ENCODE data around the gene LRRC27. TPM values are rescaled to one million over a fixed set of nuclear protein-coding genes. Genes with fewer than 3 reads are reported as not detected.

Gene LRRC27
- total and polyA plus RNA-seq, 2 of the 4 experiments (the other 2 are of a cell fraction), result 3.8 to 5.3 TPM

- CTCF ChIA-PET, result no interaction called here
- no peak overlapping the region for H4K91ac ChIP-seq (ENCODE audit: insufficient read depth, low read depth, low read length)
- no peak overlapping the region for H3K23ac ChIP-seq (ENCODE audit: low read depth, low read length)
- ATAC-seq (ENCODE audit: low read depth), result no peak
- H2AFZ ChIP-seq (replicated peaks; ENCODE audit: low read length, poor library complexity), result no peak overlapping the region
- H2AK9ac ChIP-seq (replicated peaks; ENCODE audit: low read depth, low read length, poor library complexity), result no peak overlapping the region
- POLR2A ChIA-PET (ENCODE audit: unreplicated experiment), result no interaction called here
- H3K9me3 ChIP-seq (ENCODE audit: control insufficient read depth, insufficient read depth, low read length), result no peaks in the 10 kb centered on the region
- no peaks in the 10 kb centered on the region for H3K27me3 ChIP-seq (ENCODE audit: control insufficient read depth, insufficient read depth, low read length)
- no peaks in the 10 kb centered on the region for H3K9me1 ChIP-seq (ENCODE audit: insufficient read depth, low read length)
- no peak overlapping the region for H3K4me3 ChIP-seq (ENCODE audit: insufficient read depth, low read depth, low read length)
- no peak overlapping the region for H4K5ac ChIP-seq (ENCODE audit: low read depth, low read length)
- no peaks in the 10 kb centered on the region for H3K79me1 ChIP-seq (ENCODE audit: low read depth in 1 of 2, low read length in 2 of 2)
- TF ChIP-seq MXI1 (IDR thresholded peaks at IDR 0.05; ENCODE audit: borderline replicate concordance, low read depth, low read length), result no peak
- no peak for TF ChIP-seq BHLHE40 (IDR thresholded peaks at IDR 0.05; ENCODE audit: low read depth, low read length)
- TF ChIP-seq CHD1 (IDR thresholded peaks at IDR 0.05; ENCODE audit: low read depth, low read length), result no peak
- TF ChIP-seq ELK1 (IDR thresholded peaks at IDR 0.05; ENCODE audit: borderline replicate concordance, low read depth, low read length), result no peak
- no peak for TF ChIP-seq USF2 (IDR thresholded peaks at IDR 0.05; ENCODE audit: low read depth, low read length)
- no peak for TF ChIP-seq FOS (IDR thresholded peaks at IDR 0.05; ENCODE audit: low read depth, low read length)
- no peak for TF ChIP-seq MAFK (IDR thresholded peaks at IDR 0.05; ENCODE audit: low read depth, low read length)
- no peak for TF ChIP-seq RCOR1 (IDR thresholded peaks at IDR 0.05; ENCODE audit: insufficient replicate concordance, low read length)
- no peak for TF ChIP-seq RFX5 (IDR thresholded peaks at IDR 0.05; ENCODE audit: low read depth, low read length)
- TF ChIP-seq MAZ (IDR thresholded peaks at IDR 0.05; ENCODE audit: borderline replicate concordance, low read depth, low read length), result no peak
- no peak for TF ChIP-seq POLR2A (IDR thresholded peaks at IDR 0.05; ENCODE audit: low read depth, low read length)
- TF ChIP-seq NFE2L2 (IDR thresholded peaks at IDR 0.05; ENCODE audit: low read depth, low read length), result no peak
- TF ChIP-seq CTCF (conservative IDR thresholded peaks at IDR 0.05; ENCODE audit: low read depth, low read length), result no peak
- TF ChIP-seq RAD21 (IDR thresholded peaks at IDR 0.05; ENCODE audit: low read length), result no peak
- no peak for TF ChIP-seq SMC3 (IDR thresholded peaks at IDR 0.05; ENCODE audit: low read depth, low read length)
- no peak for TF ChIP-seq CEBPB (IDR thresholded peaks at IDR 0.05; ENCODE audit: low read depth, low read length)
- H3K27ac ChIP-seq (ENCODE audit: insufficient read depth, low read length), result no peak overlapping the region
- H2BK15ac ChIP-seq (ENCODE audit: low read depth, low read length), result no peak overlapping the region
- H3K14ac ChIP-seq (replicated peaks; ENCODE audit: low read depth, low read length), result no peak overlapping the region
- H4K20me1 ChIP-seq (ENCODE audit: insufficient read depth, low read length), result no peaks in the 10 kb centered on the region; the same call in 1 of the 2 replicates
- intact Hi-C loops (cut with micrococcal nuclease) (no loop called here), in situ Hi-C loops (cut with MboI; ENCODE audit: low sequenced_read_pairs) (loop anchor here (5.0 kb wide), 1 partner anchor 127 kb away; no protein-coding TSS in a partner anchor), dilution Hi-C loops (cut with HindIII; ENCODE audit: low sequenced_read_pairs, unreplicated experiment) (loop anchor here (25.0 kb wide), 1 partner anchor 112 kb away; no protein-coding TSS in a partner anchor)
- H2BK120ac ChIP-seq (ENCODE audit: low read depth, low read length), result no peak overlapping the region
- 100% methylated on average over 1 of the region's 6 CpGs; no CpG with 5 or more reads in 1 of the 2 experiments for WGBS, 2 experiments (ENCODE audit: extremely low coverage in 2 of 2, insufficient read length in 1 of 2)
- H3K4ac ChIP-seq (ENCODE audit: low read depth, low read length), result no peak overlapping the region
- H2AK5ac ChIP-seq (ENCODE audit: low read depth, low read length), result no peak overlapping the region
- H3K56ac ChIP-seq (ENCODE audit: extremely low read depth, insufficient read depth, low read length), result no peak overlapping the region
- no peak overlapping the region for H4K8ac ChIP-seq (ENCODE audit: low read depth in 2 of 2, low read length in 2 of 2)
- no peaks in the 10 kb centered on the region for H3K4me1 ChIP-seq (ENCODE audit: control insufficient read depth, insufficient read depth, low read length)
- no peak for DNase-seq
- no peak overlapping the region for H2BK20ac ChIP-seq (ENCODE audit: low read depth, low read length)
- peaks cover 7% of the 10 kb centered on the region; the same call in 1 of the 2 replicates for H3K36me3 ChIP-seq (ENCODE audit: control insufficient read depth, insufficient read depth, low read length)
- H3K9ac ChIP-seq (ENCODE audit: low read depth, low read length), result no peak overlapping the region
- H3K4me2 ChIP-seq (ENCODE audit: low read depth, low read length), result no peak overlapping the region
- no TSS peak for BruUV-seq (replicated peaks)
- H3K18ac ChIP-seq (ENCODE audit: low read depth, low read length), result no peak overlapping the region
- no peak overlapping the region for H2BK5ac ChIP-seq (ENCODE audit: low read depth, low read length, poor library complexity, severe bottlenecking)
These were observed 17.8 kb downstream of the LRRC27 start for GRCh38 chr10:132349766-132350165.
